Psoas muscle (tissue), 8 donors: ENCODE results near the gene LPGAT1. TPM values are rescaled to one million over a fixed set of nuclear protein-coding genes. Genes with fewer than 3 reads are reported as not detected.

ENCODE experiments used
- ATAC-seq, 4 donors: fragments of 200-7000 bp; cut with Tn5 transposase; one replicate each; pipeline ENCODE4 v1.9.1; 2020; ENCODE audit warnings: moderate library complexity in 3 of 4, mild to moderate bottlenecking in 2 of 4
- DNase-seq, 2 donors: peaks; one replicate each; pipeline ENCODE4 v3.0.0-alpha.2; 2020
- H3K27ac ChIP-seq: fragments of 200-600 bp; one replicate; pipeline ENCODE4 v1.8.0; 2022
- H3K27me3 ChIP-seq, 3 donors: fragments of 200-600 bp in 1 of 3; one replicate each; pipeline versions ENCODE4 v1.6.1 to v1.8.0; 2013 to 2022; ENCODE audit warnings: low read length in 2 of 3, mild to moderate bottlenecking in 2 of 3, moderate library complexity in 1 of 3; ENCODE audit not compliant: insufficient read depth in 3 of 3
- H3K36me3 ChIP-seq, 2 donors: fragments of 200-600 bp in 1 of 2; one replicate each; pipeline versions ENCODE4 v1.6.1 to v1.8.0; 2013 to 2022; ENCODE audit warnings: low read depth in 1 of 2, mild to moderate bottlenecking in 1 of 2, moderate library complexity in 1 of 2; ENCODE audit not compliant: insufficient read depth in 1 of 2
- H3K4me1 ChIP-seq: fragments of 200-600 bp; one replicate; pipeline ENCODE4 v1.8.0; 2022
- H3K4me3 ChIP-seq: fragments of 200-600 bp; one replicate; pipeline ENCODE4 v1.8.0; 2022; ENCODE audit warnings: mild to moderate bottlenecking
- H3K9me3 ChIP-seq: fragments of 200-600 bp; one replicate; pipeline ENCODE4 v1.8.0; 2022
- CTCF ChIP-seq: fragments of 200-600 bp; IDR thresholded peaks from one replicate; pipeline ENCODE4 v1.8.0; 2022; ENCODE audit warnings: antibody characterized with exemption
- WGBS, 3 donors: extraction: QIAGEN DNeasy Blood & Tissue Kit; methylation state at CpG; one replicate each; pipeline versions ENCODE4 v1.1.6 to v1.1.7; 2013; 5-methylcytosine and 5-hydroxymethylcytosine counted together
- intact Hi-C, 2 donors: fragments of 100-400 bp; cut with DNase I; formaldehyde crosslinking; loops; one replicate each; pipeline versions ENCODE4 v1.11.0 to v1.14.2; 2022
- polyA plus RNA-seq, 3 donors: library from polyadenylated mRNA; stranded (reverse); fragments of 200-250 nt; gene quantifications; one replicate each; pipeline ENCODE4 v1.2.3, GENCODE V29; 2013
- total RNA-seq, 4 donors: library from RNA; stranded (reverse); fragmentation: NEBNext Ultra II Directional in 2 of 4; extraction: Animal tissue kit (Norgen Biotek cat#: 25700) in 2 of 4; gene quantifications; one replicate each; pipeline versions ENCODE4 v1.2.1 to v1.2.4, GENCODE V29; 2021 to 2023
- donor health status: healthy with polysubstance abuse.
- donor health status: DM: no; HTN: no; CAD: no; lungs with moderate emphysema.
- donor health status: Bipolar disorder and iron deficiency.
- donor health status: healthy.
- donor health status: DM: yes; HTN: yes; CAD: no.
- donor health status: DM: no; HTN: no; CAD: no.
- donor health status: DM: no; HTN: no; CAD: no.
- donor health status: DM: yes; HTN: yes; CAD: no.

The LPGAT1 gene
- total and polyA plus RNA-seq, 7 donors = 6.2 to 26.2 (median 19.3) TPM

GRCh38 chr1:211797994-211798393 is 32.6 kb downstream of the LPGAT1 start:
- Histone ChIP-seq H3K9me3 (no peaks in the 10 kb centered on the region), H3K4me3 (no peak overlapping the region), H3K27ac (no peak overlapping the region), H3K4me1 (no peaks in the 10 kb centered on the region), H3K36me3 (peaks cover 0 to under 1% of the 10 kb centered on the region in 2 donors), H3K27me3 (no peaks in the 10 kb centered on the region)
- ATAC-seq (no peak), DNase-seq (no peak)
- no peak for TF ChIP-seq CTCF
- intact Hi-C loops = no loop called here
- WGBS, 3 donors = 69 to 82% (median 75%) methylated on average over 2 of the region's 2 CpGs

GRCh38 chr1:211791979-211792378 is 38.6 kb downstream of the LPGAT1 start:
- no peak for TF ChIP-seq CTCF
- DNase-seq = no peak
- Histone ChIP-seq H3K36me3 (peaks cover 0 to 39% of the 10 kb centered on the region in 2 donors), H3K9me3 (no peaks in the 10 kb centered on the region), H3K4me1 (no peaks in the 10 kb centered on the region), H3K27ac (no peak overlapping the region), H3K27me3 (no peaks in the 10 kb centered on the region), H3K4me3 (no peak overlapping the region)
- intact Hi-C loops = no loop called here
- WGBS, 3 donors = 95 to 97% (median 97%) methylated on average over 2 of the region's 2 CpGs
- ATAC-seq = no peak

GRCh38 chr1:211789641-211790464 is 40.7 kb downstream of the LPGAT1 start:
- no peak for TF ChIP-seq CTCF
- H3K27me3 ChIP-seq = no peaks in the 10 kb centered on the region
- no peaks in the 10 kb centered on the region for H3K4me1 ChIP-seq
- no peak overlapping the region for H3K4me3 ChIP-seq
- no peaks in the 10 kb centered on the region for H3K9me3 ChIP-seq
- no peak for DNase-seq
- 90 to 93% (median 90%) methylated on average over 11 of the region's 11 CpGs for WGBS, 3 donors
- no peak for ATAC-seq
- intact Hi-C loops = no loop called here
- H3K27ac ChIP-seq = no peak overlapping the region
- H3K36me3 ChIP-seq = peaks cover 0 to 53% of the 10 kb centered on the region in 2 donors

- intact Hi-C loops = no loop called here
- Histone ChIP-seq H3K4me3 (no peak overlapping the region), H3K27me3 (no peaks in the 10 kb centered on the region), H3K4me1 (no peaks in the 10 kb centered on the region), H3K9me3 (no peaks in the 10 kb centered on the region), H3K27ac (no peak overlapping the region), H3K36me3 (peaks cover 0 to 59% of the 10 kb centered on the region in 2 donors)
- 70 to 84% (median 74%) methylated on average over 4 of the region's 4 CpGs for WGBS, 3 donors
- DNase-seq (no peak), ATAC-seq (no peak)
- TF ChIP-seq CTCF = no peak
Measured at GRCh38 chr1:211788626-211789025, 41.9 kb downstream of the LPGAT1 start.
